ENCODE results near the gene MRTFA.

GRCh38 chr22:40668611-40669411 lies 32.3 kb upstream of the MRTFA start:
- TF ChIP-seq, protein P1, sequence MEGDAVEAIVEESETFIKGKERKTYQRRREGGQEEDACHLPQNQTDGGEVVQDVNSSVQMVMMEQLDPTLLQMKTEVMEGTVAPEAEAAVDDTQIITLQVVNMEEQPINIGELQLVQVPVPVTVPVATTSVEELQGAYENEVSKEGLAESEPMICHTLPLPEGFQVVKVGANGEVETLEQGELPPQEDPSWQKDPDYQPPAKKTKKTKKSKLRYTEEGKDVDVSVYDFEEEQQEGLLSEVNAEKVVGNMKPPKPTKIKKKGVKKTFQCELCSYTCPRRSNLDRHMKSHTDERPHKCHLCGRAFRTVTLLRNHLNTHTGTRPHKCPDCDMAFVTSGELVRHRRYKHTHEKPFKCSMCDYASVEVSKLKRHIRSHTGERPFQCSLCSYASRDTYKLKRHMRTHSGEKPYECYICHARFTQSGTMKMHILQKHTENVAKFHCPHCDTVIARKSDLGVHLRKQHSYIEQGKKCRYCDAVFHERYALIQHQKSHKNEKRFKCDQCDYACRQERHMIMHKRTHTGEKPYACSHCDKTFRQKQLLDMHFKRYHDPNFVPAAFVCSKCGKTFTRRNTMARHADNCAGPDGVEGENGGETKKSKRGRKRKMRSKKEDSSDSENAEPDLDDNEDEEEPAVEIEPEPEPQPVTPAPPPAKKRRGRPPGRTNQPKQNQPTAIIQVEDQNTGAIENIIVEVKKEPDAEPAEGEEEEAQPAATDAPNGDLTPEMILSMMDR (IDR thresholded peaks at IDR 0.05) = no peak
- TF ChIP-seq POLR2A (IDR thresholded peaks at IDR 0.05) = no peak

Data from adrenal gland (tissue), 5 donors.